ENCODE data around the gene P2RX2.

GRCh38 chr12:132604151-132604618 is 14.4 kb upstream of the P2RX2 start:
- TF ChIP-seq CTCF (IDR thresholded peaks at IDR 0.05) (no peak), POLR2A (IDR thresholded peaks at IDR 0.05) (no peak), POLR2AphosphoS5 (IDR thresholded peaks at IDR 0.05) (no peak), EP300 (IDR thresholded peaks at IDR 0.05) (no peak)

All from upper lobe of left lung (tissue), 4 donors.